Fibroblast of lung (primary cell): Measurements from ENCODE around the gene AK5. TPM values are rescaled to one million over a fixed set of nuclear protein-coding genes. Genes with fewer than 3 reads are reported as not detected.

Experiments used
- DNase-seq, 2 donors: peaks; one replicate each; pipeline versions ENCODE4 v3.0.0 to v3.0.0-alpha.2; 2010; ENCODE audit warnings: low read depth in 2 of 2
- H2AFZ ChIP-seq: 2 replicates; pipeline ENCODE4 v1.5.1; 2012; ENCODE audit warnings: low read length, control low read depth, inconsistent platforms
- H3K27ac ChIP-seq: 2 replicates; pipeline ENCODE4 v1.5.1; 2011; ENCODE audit warnings: low read length, control low read depth; ENCODE audit not compliant: insufficient read depth
- H3K27me3 ChIP-seq: 2 replicates; pipeline ENCODE4 v1.5.1; 2011; ENCODE audit warnings: mild to moderate bottlenecking, low read length; ENCODE audit not compliant: control insufficient read depth, insufficient read depth
- H3K36me3 ChIP-seq: 2 replicates; pipeline ENCODE4 v1.5.1; 2011; ENCODE audit warnings: low read length; ENCODE audit not compliant: control insufficient read depth, insufficient read depth
- H3K4me1 ChIP-seq: 2 replicates; pipeline ENCODE4 v1.5.1; 2011; ENCODE audit warnings: low read length; ENCODE audit not compliant: control insufficient read depth, insufficient read depth; ENCODE audit errors: extremely low read depth
- H3K4me2 ChIP-seq: 2 replicates; pipeline ENCODE4 v1.5.1; 2011; ENCODE audit warnings: low read length, control low read depth; ENCODE audit not compliant: insufficient read depth; ENCODE audit errors: extremely low read depth
- H3K4me3 ChIP-seq, 4 experiments: fragments of 200-600 bp in 1 of 4; sonication (generic) in 1 of 4; replicated peaks in 1 of 4; 2 replicates each; pipeline ENCODE4 v1.5.1; 2011 to 2016; ENCODE audit warnings: low read length in 4 of 4, low read depth in 3 of 4, mild to moderate bottlenecking in 3 of 4, control low read depth in 2 of 4, inconsistent platforms in 1 of 4, mixed read lengths in 1 of 4; ENCODE audit not compliant: insufficient read depth in 1 of 4; ENCODE audit errors: control extremely low read depth in 1 of 4
- H3K79me2 ChIP-seq: 2 replicates; pipeline ENCODE4 v1.5.1; 2012; ENCODE audit warnings: mild to moderate bottlenecking, low read length, inconsistent platforms; ENCODE audit not compliant: control insufficient read depth, insufficient read depth
- H3K9ac ChIP-seq: 2 replicates; pipeline ENCODE4 v1.5.1; 2011; ENCODE audit warnings: mild to moderate bottlenecking, low read length, control low read depth; ENCODE audit not compliant: insufficient read depth
- H3K9me3 ChIP-seq: 2 replicates; pipeline ENCODE4 v1.5.1; 2012; ENCODE audit warnings: low read depth, low read length; ENCODE audit not compliant: control insufficient read depth, insufficient read depth
- H4K20me1 ChIP-seq: 2 replicates; pipeline ENCODE4 v1.5.1; 2011; ENCODE audit warnings: low read length; ENCODE audit not compliant: control insufficient read depth, insufficient read depth; ENCODE audit errors: extremely low read depth
- EZH2 ChIP-seq: IDR thresholded peaks from 2 replicates; pipeline ENCODE4 v1.5.1; 2012; ENCODE audit warnings: low read length, control low read depth, mild to moderate bottlenecking; ENCODE audit errors: missing control alignments
- polyA plus RNA-seq, 2 donors: library from polyadenylated mRNA; depleted of rRNA in 1 of 2; stranded (reverse) in 1 of 2; unstranded in 1 of 2; fragments of >200 nt; gene quantifications; 2 replicates each; pipeline ENCODE4 v1.2.1, GENCODE V29; 2011 to 2012; ENCODE audit warnings: missing spikeins in 1 of 2
- total RNA-seq: library from RNA; depleted of rRNA; stranded (reverse); fragments of >200 nt; gene quantifications from 2 replicates; pipeline ENCODE4 v1.2.1, GENCODE V29; 2014
- TF ChIP-seq, protein P1 (sequence below), 2 donors: IDR thresholded peaks in 1 of 2; conservative IDR thresholded peaks in 1 of 2; 1 replicate in 1 of 2; 2 replicates in 1 of 2; pipeline ENCODE4 v1.5.1; 2011 to 2012; ENCODE audit warnings: low read length in 2 of 2, control low read depth in 1 of 2, inconsistent platforms in 1 of 2, low read depth in 1 of 2, mild to moderate bottlenecking in 1 of 2

Gene AK5
- total and polyA plus RNA-seq, 2 donors (not counting 1 experiment from before 2014, with no cell fraction given): 37.9 to 87.7 TPM

DNA sequence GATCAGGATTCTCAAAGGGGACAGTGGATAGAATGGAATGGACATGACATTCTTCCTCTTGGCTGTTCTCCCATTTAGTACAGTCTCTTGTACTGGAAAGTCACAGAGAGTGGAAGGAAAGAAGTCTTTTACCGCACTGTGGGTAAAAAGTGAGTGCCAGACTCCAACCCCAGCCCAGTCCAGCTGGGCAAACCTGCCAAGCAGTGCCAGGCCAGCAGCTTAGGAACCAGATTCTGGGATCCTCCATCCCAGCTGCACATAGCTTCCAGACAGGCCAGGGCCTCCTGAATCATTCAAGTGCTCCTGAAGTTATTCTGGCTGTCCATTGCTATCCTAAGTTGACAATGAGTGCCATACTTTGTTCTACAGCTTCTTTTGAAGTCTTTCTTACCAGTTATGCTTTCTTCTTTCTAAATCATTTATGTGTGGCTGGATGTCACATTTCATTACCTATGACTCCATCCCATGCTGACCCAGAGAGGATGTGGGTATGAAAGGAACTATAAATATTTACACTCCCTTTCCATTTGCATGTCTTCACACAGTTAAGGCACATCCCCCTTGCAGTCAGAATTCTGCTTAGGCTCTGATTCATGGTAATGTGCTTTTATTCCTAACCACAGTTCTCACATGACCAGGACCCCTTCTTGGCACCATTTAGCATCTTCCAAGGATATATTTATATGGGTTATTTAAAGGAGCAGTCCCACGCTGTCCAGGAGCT is 88.9 kb downstream of the AK5 start:
- Histone ChIP-seq H3K27ac (peak overlapping the region; percentile 92), H3K4me2 (peak overlapping the region; percentile 75), H3K79me2 (no peaks in the 10 kb centered on the region), H3K27me3 (no peaks in the 10 kb centered on the region), H3K4me1 (peaks cover 8% of the 10 kb centered on the region), H4K20me1 (no peaks in the 10 kb centered on the region), H2AFZ (no peak overlapping the region), H3K36me3 (no peaks in the 10 kb centered on the region), H3K4me3 (no peak overlapping the region), H3K9ac (peak overlapping the region; percentile 17), H3K9me3 (no peaks in the 10 kb centered on the region)
- peak; percentile 93 to 97 for DNase-seq
- TF ChIP-seq EZH2: no peak
- TF ChIP-seq, protein P1, sequence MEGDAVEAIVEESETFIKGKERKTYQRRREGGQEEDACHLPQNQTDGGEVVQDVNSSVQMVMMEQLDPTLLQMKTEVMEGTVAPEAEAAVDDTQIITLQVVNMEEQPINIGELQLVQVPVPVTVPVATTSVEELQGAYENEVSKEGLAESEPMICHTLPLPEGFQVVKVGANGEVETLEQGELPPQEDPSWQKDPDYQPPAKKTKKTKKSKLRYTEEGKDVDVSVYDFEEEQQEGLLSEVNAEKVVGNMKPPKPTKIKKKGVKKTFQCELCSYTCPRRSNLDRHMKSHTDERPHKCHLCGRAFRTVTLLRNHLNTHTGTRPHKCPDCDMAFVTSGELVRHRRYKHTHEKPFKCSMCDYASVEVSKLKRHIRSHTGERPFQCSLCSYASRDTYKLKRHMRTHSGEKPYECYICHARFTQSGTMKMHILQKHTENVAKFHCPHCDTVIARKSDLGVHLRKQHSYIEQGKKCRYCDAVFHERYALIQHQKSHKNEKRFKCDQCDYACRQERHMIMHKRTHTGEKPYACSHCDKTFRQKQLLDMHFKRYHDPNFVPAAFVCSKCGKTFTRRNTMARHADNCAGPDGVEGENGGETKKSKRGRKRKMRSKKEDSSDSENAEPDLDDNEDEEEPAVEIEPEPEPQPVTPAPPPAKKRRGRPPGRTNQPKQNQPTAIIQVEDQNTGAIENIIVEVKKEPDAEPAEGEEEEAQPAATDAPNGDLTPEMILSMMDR (conservative IDR thresholded peaks at IDR 0.05 in 1 of 2, IDR thresholded peaks at IDR 0.05 in 1 of 2; ENCODE audit: low read depth in 1 of 2, low read length in 2 of 2): no peak

DNA sequence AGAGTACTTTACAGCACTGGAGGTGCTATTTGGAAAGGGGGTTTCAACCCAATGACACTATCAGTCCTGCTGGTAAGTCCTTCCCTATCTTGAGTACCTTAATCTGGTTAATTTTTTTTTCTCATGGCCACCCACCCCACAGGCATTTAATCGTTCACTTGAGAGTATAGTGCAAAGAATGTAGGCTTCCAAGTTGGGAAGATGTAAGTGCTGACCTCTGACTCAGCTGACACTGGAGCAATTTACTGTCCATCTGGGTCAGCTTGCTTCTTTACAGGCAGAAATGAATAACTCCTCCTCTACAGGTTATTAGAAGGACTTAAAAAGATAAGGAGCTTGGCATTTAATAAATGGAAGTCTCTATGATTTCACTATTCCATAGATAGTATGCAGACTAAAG is 89.6 kb downstream of the AK5 start:
- peaks cover 8% of the 10 kb centered on the region for H3K4me1 ChIP-seq
- TF ChIP-seq, protein P1 (conservative IDR thresholded peaks at IDR 0.05 in 1 of 2, IDR thresholded peaks at IDR 0.05 in 1 of 2; ENCODE audit: low read depth in 1 of 2, low read length in 2 of 2): no peak
- no peak for TF ChIP-seq EZH2
- H4K20me1 ChIP-seq: no peaks in the 10 kb centered on the region
- peak; percentile 16 to 19 for DNase-seq
- H3K79me2 ChIP-seq: no peaks in the 10 kb centered on the region
- no peaks in the 10 kb centered on the region for H3K9me3 ChIP-seq
- peak overlapping the region; percentile 92 for H3K27ac ChIP-seq
- no peak overlapping the region for H3K9ac ChIP-seq
- H3K4me3 ChIP-seq: peak overlapping the region in 1 of 4 experiments; percentile 1
- H3K27me3 ChIP-seq: no peaks in the 10 kb centered on the region
- no peaks in the 10 kb centered on the region for H3K36me3 ChIP-seq
- peak overlapping the region; percentile 75 for H3K4me2 ChIP-seq
- H2AFZ ChIP-seq: no peak overlapping the region

DNA sequence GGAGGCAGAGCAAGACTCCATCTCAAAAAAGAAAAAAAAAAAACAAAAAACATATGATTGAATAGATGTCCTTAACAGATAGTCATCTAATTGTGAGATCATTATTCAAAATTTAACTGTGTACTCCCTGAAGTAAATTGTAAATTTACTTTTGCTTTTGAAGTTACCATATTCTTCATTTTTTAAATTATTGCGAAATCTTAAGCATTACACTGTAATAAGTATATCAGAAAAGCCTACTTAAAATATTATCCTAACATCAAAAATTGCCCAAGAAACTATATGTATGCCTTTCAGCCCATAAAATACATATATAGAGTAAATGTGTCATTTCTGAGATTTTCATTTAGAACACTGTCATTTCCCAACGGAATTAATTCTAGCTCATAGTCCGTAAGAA is 91.9 kb downstream of the AK5 start:
- no peaks in the 10 kb centered on the region for H4K20me1 ChIP-seq
- DNase-seq: peak in 1 of 2 donors; percentile 9
- no peak for TF ChIP-seq EZH2
- TF ChIP-seq, protein P1 (conservative IDR thresholded peaks at IDR 0.05 in 1 of 2, IDR thresholded peaks at IDR 0.05 in 1 of 2; ENCODE audit: low read depth in 1 of 2, low read length in 2 of 2): no peak
- no peak overlapping the region for H2AFZ ChIP-seq
- H3K27me3 ChIP-seq: no peaks in the 10 kb centered on the region
- H3K4me1 ChIP-seq: peaks cover 9% of the 10 kb centered on the region
- no peaks in the 10 kb centered on the region for H3K36me3 ChIP-seq
- H3K9me3 ChIP-seq: no peaks in the 10 kb centered on the region
- no peak overlapping the region for H3K27ac ChIP-seq
- H3K4me2 ChIP-seq: no peak overlapping the region
- H3K79me2 ChIP-seq: no peaks in the 10 kb centered on the region
- H3K4me3 ChIP-seq: no peak overlapping the region
- no peak overlapping the region for H3K9ac ChIP-seq
